GM19035 (cell line): ENCODE data around the gene CIB4.

Experiments
- ATAC-seq: cut with Tn5 transposase; IDR thresholded peaks from one replicate; pipeline ENCODE4 v1.9.1; 2021; ENCODE audit not compliant: unreplicated experiment

CIB4 gene

GRCh38 chr2:26532301-26533250, 108.6 kb downstream of the CIB4 start:
- ATAC-seq, result no peak
